Caco-2 (cell line): Measurements from ENCODE around the gene TRAPPC2. TPM values are rescaled to one million over a fixed set of nuclear protein-coding genes. Genes with fewer than 3 reads are reported as not detected.

ENCODE experiments used
- BruUV-seq: library from RNA; stranded (reverse); fragments of 400-500 nt; replicated peaks from 2 replicates; lab custom pipeline; 2021; lab: Mats Ljungman, UMichigan
- CTCF ChIA-PET: fragments of 300-600 bp; sonication (Branson Sonifier 250); formaldehyde crosslinking; loops from one replicate; lab custom pipeline; 2022; ENCODE audit warnings: antibody characterized with exemption; lab: Charles Lee
- POLR2A ChIA-PET: fragments of 300-600 bp; sonication (Branson Sonifier 250); formaldehyde crosslinking; loops from one replicate; lab custom pipeline; 2022; ENCODE audit warnings: antibody characterized with exemption; lab: Charles Lee
- DNase-seq, 2 experiments: peaks; one replicate each; pipeline versions ENCODE4 v3.0.0 to v3.0.0-alpha.2; 2020 to 2022
- H3K27me3 ChIP-seq: replicated peaks from 2 replicates; pipeline ENCODE4 v1.6.0; 2011; ENCODE audit warnings: low read length; ENCODE audit not compliant: control insufficient read depth, insufficient read depth
- H3K36me3 ChIP-seq: 2 replicates; pipeline ENCODE4 v1.5.1; 2011; ENCODE audit warnings: low read length; ENCODE audit not compliant: control insufficient read depth, insufficient read depth
- H3K4me1 ChIP-seq: fragments of 250-450 bp; sonication (Bioruptor Pico); 2 replicates; pipeline ENCODE4 v1.5.1; 2020; ENCODE audit warnings: mild to moderate bottlenecking
- H3K4me3 ChIP-seq: 2 replicates; pipeline ENCODE4 v1.5.1; 2011; ENCODE audit warnings: low read depth, mild to moderate bottlenecking, control low read depth, low read length
- H3K9me3 ChIP-seq: fragments of 250-450 bp; sonication (Bioruptor Pico); 2 replicates; pipeline ENCODE4 v1.5.1; 2020; ENCODE audit warnings: mild to moderate bottlenecking, moderate library complexity
- H3K27ac Mint-ChIP-seq: one replicate; pipeline ENCODE4 v1.8.0; 2022; ENCODE audit warnings: mixed read lengths; ENCODE audit not compliant: unreplicated experiment
- H3K27me3 Mint-ChIP-seq: one replicate; pipeline ENCODE4 v1.8.0; 2022; ENCODE audit warnings: mixed read lengths; ENCODE audit not compliant: insufficient read depth, unreplicated experiment
- H3K36me3 Mint-ChIP-seq: one replicate; pipeline ENCODE4 v1.8.0; 2022; ENCODE audit warnings: mild to moderate bottlenecking, mixed read lengths; ENCODE audit not compliant: insufficient read depth, unreplicated experiment
- H3K4me1 Mint-ChIP-seq: one replicate; pipeline ENCODE4 v1.8.0; 2022; ENCODE audit warnings: low read depth, mixed read lengths; ENCODE audit not compliant: unreplicated experiment
- H3K4me3 Mint-ChIP-seq: one replicate; pipeline ENCODE4 v1.8.0; 2022; ENCODE audit warnings: mild to moderate bottlenecking, moderate library complexity, mixed read lengths; ENCODE audit not compliant: unreplicated experiment
- H3K9me3 Mint-ChIP-seq: one replicate; pipeline ENCODE4 v1.8.0; 2022; ENCODE audit warnings: mixed read lengths; ENCODE audit not compliant: unreplicated experiment
- intact Hi-C: fragments of 100-400 bp; cut with micrococcal nuclease; formaldehyde crosslinking; loops from one replicate; pipeline ENCODE4 v1.10.0; 2022; ENCODE audit not compliant: unreplicated experiment
- total RNA-seq: library from RNA; stranded (reverse); gene quantifications from 2 replicates; pipeline ENCODE4 v1.2.3, GENCODE V29; 2022
- TF ChIP-seq, protein P1 (sequence below), 2 experiments: fragments of 200-600 bp in 1 of 2; IDR thresholded peaks; 1 replicate in 1 of 2; 2 replicates in 1 of 2; pipeline versions ENCODE4 v1.5.1 to v1.8.0; 2011 to 2022; ENCODE audit warnings: antibody characterized with exemption in 1 of 2, control low read depth in 1 of 2, inconsistent platforms in 1 of 2, low read depth in 1 of 2, low read length in 1 of 2, mild to moderate bottlenecking in 1 of 2, moderate library complexity in 1 of 2; ENCODE audit not compliant: insufficient read depth in 1 of 2, severe bottlenecking in 1 of 2, unreplicated experiment in 1 of 2

Gene TRAPPC2
- total RNA-seq, 1 experiment from 2014 or later: 19.3 TPM

DNA sequence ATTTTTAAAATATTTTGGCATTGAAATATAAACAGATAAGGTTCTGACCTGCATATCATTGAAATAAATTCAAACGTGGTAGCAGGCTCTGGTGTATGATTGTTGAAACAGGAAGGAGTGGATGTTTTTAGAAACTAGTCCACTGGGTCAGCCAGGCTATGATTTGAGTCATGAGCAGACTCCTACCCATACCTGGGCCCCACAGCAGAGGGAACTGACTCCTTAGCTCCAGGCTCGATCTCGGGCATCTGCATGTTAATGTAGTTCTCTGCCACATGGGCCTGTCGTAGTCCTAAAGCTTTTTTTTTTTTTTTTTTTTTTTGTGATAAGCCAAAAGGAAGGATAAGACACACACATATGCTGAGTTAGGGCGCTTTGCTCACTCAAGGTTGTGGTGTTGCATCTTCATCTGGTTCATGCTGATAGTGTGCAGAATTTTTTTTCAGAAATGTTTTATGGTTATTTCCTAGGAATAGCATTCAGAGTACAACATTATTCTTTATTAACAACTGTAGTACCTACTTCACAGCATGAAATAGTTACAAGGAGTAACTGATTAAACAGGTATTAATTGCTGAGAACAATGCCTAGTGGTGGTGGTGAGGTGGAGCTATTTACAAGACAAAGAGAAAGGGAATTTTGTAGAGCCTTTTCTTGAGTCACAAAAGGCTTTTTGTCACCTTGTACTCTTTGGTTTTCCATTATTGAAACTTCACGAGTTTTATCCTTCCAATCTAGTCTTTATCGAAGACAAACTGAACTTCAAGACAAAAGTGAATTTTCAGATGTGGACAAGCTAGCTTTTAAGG, 27.4 kb upstream of the TRAPPC2 start:
- no TSS peak for BruUV-seq
- Mint-ChIP-seq H3K4me1 (no peaks in the 10 kb centered on the region), H3K9me3 (no peaks in the 10 kb centered on the region), H3K4me3 (no peak overlapping the region), H3K27me3 (no peaks in the 10 kb centered on the region), H3K36me3 (peaks cover 65% of the 10 kb centered on the region), H3K27ac (no peak overlapping the region)
- ChIA-PET CTCF (no interaction called here), POLR2A (interaction anchor here (0.6 kb wide), 1 partner anchor 28 kb away, joined by 9 read pairs; no protein-coding TSS in a partner anchor)
- H3K4me1 ChIP-seq: no peaks in the 10 kb centered on the region
- no peaks in the 10 kb centered on the region for H3K36me3 ChIP-seq
- no peaks in the 10 kb centered on the region for H3K27me3 ChIP-seq
- no peaks in the 10 kb centered on the region for H3K9me3 ChIP-seq
- DNase-seq: no peak
- intact Hi-C loops: no loop called here
- TF ChIP-seq, protein P1, sequence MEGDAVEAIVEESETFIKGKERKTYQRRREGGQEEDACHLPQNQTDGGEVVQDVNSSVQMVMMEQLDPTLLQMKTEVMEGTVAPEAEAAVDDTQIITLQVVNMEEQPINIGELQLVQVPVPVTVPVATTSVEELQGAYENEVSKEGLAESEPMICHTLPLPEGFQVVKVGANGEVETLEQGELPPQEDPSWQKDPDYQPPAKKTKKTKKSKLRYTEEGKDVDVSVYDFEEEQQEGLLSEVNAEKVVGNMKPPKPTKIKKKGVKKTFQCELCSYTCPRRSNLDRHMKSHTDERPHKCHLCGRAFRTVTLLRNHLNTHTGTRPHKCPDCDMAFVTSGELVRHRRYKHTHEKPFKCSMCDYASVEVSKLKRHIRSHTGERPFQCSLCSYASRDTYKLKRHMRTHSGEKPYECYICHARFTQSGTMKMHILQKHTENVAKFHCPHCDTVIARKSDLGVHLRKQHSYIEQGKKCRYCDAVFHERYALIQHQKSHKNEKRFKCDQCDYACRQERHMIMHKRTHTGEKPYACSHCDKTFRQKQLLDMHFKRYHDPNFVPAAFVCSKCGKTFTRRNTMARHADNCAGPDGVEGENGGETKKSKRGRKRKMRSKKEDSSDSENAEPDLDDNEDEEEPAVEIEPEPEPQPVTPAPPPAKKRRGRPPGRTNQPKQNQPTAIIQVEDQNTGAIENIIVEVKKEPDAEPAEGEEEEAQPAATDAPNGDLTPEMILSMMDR (IDR thresholded peaks at IDR 0.05; ENCODE audit: insufficient read depth in 1 of 2, low read depth in 1 of 2, low read length in 1 of 2, severe bottlenecking in 1 of 2, unreplicated experiment in 1 of 2): no peak
- H3K4me3 ChIP-seq: no peak overlapping the region

DNA sequence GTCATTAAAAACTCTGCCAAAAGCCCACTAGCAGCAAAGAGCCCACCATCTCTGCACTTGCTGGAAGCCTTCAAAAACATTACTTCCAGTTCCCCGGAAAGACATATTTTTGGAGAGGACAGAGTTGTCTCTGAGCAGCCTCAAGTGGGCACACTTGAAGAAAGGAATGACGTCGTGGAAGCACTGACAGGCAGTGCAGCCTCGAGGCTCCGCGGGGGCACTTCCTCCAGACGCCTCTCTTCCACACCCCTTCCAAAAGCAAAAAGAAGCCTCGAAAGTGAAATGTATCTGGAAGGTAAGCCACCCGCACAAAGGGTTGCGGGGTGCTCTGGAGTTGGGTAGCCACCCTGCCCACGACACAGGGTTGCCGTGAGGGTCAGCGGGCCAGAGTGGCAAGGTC, 26.0 kb upstream of the TRAPPC2 start:
- no TSS peak for BruUV-seq
- POLR2A ChIA-PET: no interaction called here
- no peaks in the 10 kb centered on the region for H3K4me1 Mint-ChIP-seq

DNA sequence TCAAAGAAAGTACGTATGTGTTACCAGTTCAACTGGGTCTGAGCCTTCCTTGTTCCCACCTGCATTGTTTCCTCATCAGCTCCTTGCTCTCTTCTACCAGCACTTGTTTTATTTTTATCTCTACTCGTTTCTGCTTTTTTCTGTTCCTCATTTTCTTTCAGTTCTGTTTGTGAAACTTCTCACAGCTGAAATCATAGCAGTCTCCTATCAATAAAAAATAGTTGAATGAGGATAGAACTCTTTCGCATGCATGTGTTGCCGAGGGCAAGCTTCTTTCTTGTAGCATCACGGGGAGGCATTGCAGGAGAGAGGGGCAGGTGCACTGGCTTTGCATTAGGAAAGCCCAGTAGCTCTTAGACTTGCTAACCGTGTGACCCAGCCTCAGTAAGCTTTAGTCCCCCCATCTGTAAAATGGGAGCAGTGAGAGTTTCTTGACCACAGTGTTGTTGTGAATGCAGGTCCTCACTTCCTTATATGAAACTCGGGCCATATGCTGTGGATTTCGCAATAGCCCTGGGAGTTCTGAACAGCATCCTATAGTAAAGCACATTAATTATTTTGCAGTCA, 24.8 kb upstream of the TRAPPC2 start:
- H3K4me1 Mint-ChIP-seq: no peaks in the 10 kb centered on the region
- H3K27me3 ChIP-seq: no peaks in the 10 kb centered on the region
- H3K27me3 Mint-ChIP-seq: no peaks in the 10 kb centered on the region
- no peaks in the 10 kb centered on the region for H3K9me3 Mint-ChIP-seq
- intact Hi-C loops: no loop called here
- no peak overlapping the region for H3K4me3 Mint-ChIP-seq
- H3K4me1 ChIP-seq: peaks cover 20% of the 10 kb centered on the region
- H3K9me3 ChIP-seq: no peaks in the 10 kb centered on the region
- no TSS peak for BruUV-seq
- DNase-seq: no peak
- peaks cover 45% of the 10 kb centered on the region for H3K36me3 Mint-ChIP-seq
- ChIA-PET CTCF (no interaction called here), POLR2A (interaction anchor here (1.0 kb wide), 1 partner anchor 17 kb away, joined by 3 read pairs; no protein-coding TSS in a partner anchor)
- H3K27ac Mint-ChIP-seq: no peak overlapping the region
- H3K4me3 ChIP-seq: no peak overlapping the region
- H3K36me3 ChIP-seq: no peaks in the 10 kb centered on the region
- TF ChIP-seq, protein P1 (IDR thresholded peaks at IDR 0.05; ENCODE audit: insufficient read depth in 1 of 2, low read depth in 1 of 2, low read length in 1 of 2, severe bottlenecking in 1 of 2, unreplicated experiment in 1 of 2): no peak

More for the DNA sequence above, 26.0 kb upstream of the TRAPPC2 start:
- intact Hi-C loops: no loop called here
- no peak overlapping the region for H3K27ac Mint-ChIP-seq
- no peaks in the 10 kb centered on the region for H3K27me3 ChIP-seq
- no peak overlapping the region for H3K4me3 Mint-ChIP-seq
- TF ChIP-seq, protein P1 (IDR thresholded peaks at IDR 0.05; ENCODE audit: insufficient read depth in 1 of 2, low read depth in 1 of 2, low read length in 1 of 2, severe bottlenecking in 1 of 2, unreplicated experiment in 1 of 2): no peak
- peaks cover 9% of the 10 kb centered on the region for H3K4me1 ChIP-seq
- peaks cover 53% of the 10 kb centered on the region for H3K36me3 Mint-ChIP-seq
- H3K9me3 ChIP-seq: no peaks in the 10 kb centered on the region
- DNase-seq: no peak
- H3K36me3 ChIP-seq: no peaks in the 10 kb centered on the region
- no peaks in the 10 kb centered on the region for H3K9me3 Mint-ChIP-seq
- no peaks in the 10 kb centered on the region for H3K27me3 Mint-ChIP-seq
- H3K4me3 ChIP-seq: no peak overlapping the region
- CTCF ChIA-PET: no interaction called here
